HG02798 (cell line): Measurements from ENCODE around the gene STMN3.
"Not testable (repeated sequence)": the region's sequence is repeated elsewhere in the genome, so short reads cannot be mapped to it uniquely, and the experiment has no call there.

Source experiments
- ATAC-seq: cut with Tn5 transposase; IDR thresholded peaks from one replicate; pipeline ENCODE4 v1.9.1; 2021; ENCODE audit warnings: mild to moderate bottlenecking; ENCODE audit not compliant: unreplicated experiment, poor library complexity

The STMN3 gene

DNA sequence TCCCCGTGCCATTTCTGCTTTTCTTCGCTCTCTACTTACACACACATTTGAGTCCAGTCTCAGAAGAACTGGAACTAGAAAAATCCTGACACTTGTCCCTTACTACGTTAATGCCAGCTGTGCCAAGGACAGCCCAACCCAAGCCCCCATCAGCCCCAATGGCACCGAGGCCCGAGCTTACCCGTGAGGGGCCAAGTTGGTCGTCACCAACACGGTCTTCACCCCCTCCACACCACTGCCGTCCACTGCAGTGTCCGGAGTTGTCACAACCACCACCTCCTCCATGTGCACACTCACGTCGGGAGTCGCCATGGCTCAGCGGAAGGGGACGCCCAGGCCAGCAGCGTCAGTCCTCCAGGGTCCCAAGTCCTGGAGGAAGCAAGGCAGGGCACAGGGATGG is 34.1 kb downstream of the STMN3 start:
- no peak for ATAC-seq

DNA sequence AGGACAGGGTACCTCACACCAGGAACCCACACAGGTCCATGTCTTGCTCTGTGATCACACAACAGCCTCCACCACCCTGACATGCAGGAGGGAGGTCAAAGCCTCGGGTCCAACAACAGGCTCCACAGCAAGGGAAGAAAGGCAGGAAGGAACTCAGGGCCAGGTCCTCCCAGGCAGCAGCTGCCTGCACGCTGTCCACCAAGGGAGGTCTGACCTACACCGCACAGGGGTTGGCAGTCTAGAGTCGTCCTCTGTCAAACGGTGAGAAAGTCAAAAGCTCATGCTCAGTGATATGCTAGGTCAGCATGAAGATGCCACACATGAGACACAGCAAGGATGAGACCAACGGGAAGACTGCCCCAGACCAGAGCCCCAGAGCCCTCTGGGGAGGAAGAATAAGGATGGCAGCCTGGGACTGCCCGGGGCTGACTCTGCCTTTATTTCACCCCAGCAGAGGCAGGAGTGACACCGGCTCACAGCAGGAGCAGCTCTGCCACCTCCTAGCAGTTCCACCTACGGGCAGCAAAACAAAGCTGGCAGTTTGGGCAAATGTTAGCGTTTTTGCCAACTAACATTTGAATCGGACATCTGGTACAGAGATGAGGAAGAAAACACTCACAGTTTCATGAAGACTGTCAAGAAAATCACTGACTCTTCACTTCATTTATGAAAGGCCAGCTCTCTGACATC is 34.8 kb downstream of the STMN3 start:
- ATAC-seq: no peak

DNA sequence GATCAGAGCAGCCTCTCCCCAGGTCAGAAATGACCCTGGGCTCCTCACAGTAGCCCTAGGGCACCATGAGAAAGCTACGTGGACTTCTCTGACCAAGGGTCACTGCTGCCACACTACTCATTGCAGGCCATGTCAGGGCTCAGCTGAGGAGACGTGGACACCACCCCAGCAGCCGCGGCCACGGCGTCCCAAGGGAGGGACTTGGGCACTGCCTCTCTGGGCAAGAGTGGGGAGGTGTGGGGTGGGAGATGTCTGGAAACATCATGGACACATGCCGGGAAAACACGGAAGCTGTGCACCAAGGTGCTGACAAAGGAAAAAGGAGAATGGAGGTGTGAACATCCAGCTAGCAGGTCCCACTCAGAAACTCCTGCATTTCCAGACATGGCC is 35.4 kb downstream of the STMN3 start:
- ATAC-seq: no peak

DNA sequence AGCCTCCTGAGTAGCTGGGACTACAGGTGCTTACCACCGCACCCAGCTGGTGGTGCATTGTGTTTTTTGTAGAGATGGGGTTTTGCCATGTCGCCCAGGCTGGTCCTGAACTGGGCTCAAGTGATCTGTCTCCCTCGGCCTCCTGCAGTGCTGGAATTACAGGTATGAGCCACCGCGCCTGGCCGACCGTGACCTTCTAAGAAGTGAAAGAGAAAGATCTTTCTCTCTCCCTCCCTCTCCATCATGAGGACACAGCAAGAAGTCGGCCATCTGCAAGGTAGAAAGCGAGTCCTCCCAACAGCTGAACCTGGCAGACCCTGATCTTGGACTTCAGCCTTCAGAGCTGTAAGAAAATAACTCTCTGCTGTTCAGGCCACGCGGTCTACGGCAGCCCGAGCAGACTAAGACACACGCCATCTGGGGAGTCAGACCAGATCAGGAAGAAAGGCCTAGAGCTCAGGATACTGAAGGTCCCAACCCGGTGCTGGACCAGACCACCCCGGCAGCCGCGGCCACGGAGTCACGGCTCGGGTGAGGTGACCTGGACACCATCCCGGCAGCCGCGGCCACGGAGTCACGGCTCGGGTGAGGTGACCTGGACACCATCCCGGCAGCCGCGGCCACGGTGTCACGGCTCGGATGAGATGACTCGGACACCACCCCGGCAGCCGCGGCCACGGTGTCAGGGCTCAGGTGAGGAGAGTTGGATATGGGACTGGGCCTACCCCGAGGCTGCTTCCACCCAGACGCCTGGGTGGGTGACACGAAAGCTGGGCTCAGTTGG is 35.9 kb downstream of the STMN3 start:
- no peak for ATAC-seq

DNA sequence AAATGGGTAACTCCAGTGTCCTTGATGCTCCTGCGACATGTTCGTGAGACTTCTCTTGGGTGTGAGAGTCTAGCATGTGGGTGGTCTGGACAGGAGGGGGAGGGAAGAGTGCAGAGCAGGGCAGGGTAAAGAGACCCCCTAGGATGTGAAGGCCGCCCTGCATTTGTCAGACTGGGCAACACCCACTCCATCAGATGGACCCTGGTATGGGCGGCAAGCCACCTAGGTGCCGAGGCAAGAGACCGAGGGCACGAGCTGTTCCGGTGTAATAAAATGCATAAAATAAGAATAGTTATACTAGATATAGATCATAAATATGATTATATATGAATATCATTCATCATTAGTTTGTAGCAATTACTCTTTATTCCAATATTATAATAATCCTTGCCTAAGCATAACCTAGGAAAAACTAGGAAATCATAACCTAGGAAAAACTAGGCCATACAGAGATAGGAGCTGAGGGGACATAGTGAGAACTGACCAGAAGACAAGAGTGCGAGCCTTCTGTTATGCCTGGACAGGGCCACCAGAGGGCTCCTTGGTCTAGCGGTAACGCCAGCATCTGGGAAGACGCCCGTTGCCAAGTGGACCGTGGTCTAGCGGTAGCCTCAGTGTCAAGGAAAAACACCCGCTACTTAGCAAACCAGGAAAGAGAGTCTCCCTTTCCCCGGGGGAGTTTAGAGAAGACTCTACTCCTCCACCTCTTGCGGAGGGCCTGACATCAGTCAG is 39.2 kb downstream of the STMN3 start:
- ATAC-seq: not testable (repeated sequence)

DNA sequence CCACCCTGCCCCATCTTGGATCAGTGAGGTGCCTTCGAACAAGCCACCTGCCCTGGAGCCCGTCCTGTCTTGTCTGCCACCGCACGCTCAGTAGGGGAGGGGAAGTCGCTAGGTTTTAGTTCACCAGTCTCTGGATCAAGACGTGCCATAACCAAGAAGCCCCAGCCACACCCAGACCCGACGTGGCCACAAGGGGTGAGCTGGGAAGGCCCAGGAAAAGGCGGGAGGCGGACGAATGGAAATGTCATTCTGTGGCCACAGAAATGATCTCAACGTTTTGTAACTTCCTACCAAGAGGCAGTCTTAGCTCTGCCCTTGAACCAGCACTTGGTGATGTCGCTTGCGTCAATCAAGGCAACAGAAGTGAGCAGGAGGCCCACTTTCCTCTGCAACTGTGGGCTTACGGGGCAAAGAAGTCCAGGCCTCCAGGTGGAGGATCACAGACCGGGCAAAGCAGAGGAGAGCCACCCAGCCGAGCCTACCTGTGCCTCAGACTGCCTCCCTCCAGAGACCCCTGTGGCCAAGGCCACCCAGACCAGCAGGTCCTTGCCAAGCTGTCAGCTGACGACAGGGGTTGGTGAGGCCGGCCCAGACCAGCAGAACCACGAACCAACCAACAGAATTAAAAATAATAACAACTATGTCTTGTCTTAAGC is 40.8 kb downstream of the STMN3 start:
- ATAC-seq: no peak

DNA sequence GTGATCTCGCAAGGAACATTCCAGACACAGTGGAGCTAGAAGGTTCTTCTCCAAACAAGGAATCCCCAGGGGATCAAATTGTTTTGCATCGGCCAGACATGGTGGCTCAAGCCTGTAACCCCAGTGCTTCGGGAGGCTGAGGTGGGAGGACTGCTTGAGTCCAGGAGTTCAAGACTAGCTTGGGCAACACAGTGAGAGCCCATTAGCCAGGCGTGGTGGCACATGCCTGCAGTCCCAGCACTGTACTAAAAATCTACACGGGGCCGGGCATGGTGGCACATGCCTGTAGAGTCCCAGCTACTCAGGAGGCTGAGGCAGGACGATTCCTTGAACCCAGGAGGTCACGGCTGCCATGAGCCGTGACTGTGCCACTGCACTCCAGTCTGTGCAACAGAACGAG is 41.6 kb downstream of the STMN3 start:
- no peak for ATAC-seq

DNA sequence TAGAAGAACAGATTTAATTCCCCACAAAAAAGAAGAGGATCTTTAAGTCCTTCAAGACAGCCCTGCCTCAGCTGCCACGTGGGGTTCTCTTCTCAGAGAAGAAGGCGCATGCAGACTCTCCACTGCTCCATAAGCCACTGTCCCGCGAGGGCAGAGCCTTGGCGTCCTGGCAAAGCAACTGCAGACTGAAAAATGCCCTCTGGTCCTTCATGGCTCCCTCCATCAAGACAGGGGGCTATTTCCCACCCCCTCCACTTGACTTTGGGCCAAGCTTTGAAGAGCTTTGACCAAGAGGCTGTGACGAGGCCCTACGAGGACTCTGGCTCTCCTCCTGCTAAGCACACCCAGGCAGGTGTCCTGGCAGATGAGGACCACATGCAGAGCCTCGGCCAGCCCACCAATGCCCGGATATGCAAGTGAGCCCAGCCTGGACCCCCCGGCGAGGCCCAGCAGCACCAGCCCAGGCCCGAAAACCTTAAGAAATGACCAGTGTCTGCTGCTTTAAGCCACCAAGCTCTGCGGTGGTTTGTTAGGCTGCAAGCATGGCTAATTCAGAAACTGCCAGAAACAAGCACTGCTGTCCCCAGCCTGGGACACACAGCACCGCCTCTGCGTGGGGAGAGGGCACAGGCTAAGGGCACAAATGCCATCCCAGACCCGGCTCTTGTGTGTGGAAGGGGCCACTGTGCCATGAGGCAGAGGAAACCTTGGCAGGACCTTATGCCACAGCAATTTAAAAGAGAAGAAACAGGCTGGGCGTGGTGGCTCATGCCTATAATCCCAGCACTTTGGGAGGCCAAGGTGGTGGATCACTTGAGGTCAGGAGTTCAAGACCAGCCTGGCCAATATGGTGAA is 42.4 kb downstream of the STMN3 start:
- no peak for ATAC-seq

DNA sequence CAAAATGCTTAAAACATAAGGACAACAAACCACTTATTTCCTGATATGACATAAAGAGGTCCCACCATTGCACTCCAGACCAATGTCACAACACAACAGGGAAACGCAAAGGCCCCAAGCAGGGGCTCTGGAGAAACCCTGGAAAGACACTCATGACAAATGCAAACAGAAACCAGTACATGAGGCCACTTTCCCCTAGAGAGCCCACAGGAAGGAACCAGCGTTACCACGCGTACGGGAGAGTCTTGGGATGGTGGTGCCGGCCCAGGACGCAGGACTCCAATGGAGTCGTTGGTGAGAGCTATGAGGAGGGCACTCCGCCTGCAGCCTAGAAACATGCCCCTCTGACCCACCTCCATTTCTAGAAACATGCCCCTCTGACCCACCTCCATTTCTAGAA is 46.5 kb downstream of the STMN3 start:
- no peak for ATAC-seq

DNA sequence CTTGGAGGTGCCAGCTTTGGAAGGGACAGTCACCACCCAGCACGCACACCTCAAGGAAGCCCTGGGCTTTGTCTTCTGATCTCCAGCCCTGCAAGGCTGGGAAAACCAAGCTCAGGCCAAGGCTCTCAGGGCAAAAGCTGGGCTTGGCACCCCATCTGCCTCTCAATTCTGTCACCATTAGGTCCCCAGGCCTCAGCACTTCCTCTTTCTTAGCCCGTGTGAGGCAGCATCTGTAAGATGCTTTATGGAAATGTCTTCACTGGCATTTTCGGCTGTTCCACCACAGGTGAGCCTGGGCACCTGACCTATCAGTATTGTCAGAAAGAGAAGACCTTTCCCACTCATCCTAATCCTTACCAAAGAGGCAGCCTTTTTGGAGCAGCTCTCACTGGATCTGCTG is 50.9 kb downstream of the STMN3 start:
- ATAC-seq: no peak

DNA sequence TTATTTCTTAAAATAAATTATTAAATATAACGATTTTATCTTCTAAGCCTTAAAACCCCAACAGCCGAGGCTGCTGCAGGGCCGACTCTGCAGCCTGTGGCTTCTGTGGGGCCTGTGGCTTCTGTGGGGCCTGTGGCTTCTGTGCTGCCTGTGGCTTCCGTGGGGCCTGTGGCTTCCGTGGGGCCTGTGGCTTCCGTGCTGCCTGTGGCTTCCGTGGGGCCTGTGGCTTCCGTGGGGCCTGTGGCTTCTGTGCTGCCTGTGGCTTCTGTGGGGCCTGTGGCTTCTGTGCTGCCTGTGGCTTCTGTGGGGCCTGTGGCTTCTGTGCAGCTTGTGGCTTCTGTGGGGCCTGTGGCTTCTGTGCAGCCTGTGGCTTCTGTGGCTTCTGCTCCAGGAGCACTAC is 51.5 kb downstream of the STMN3 start:
- ATAC-seq: not testable (repeated sequence)

DNA sequence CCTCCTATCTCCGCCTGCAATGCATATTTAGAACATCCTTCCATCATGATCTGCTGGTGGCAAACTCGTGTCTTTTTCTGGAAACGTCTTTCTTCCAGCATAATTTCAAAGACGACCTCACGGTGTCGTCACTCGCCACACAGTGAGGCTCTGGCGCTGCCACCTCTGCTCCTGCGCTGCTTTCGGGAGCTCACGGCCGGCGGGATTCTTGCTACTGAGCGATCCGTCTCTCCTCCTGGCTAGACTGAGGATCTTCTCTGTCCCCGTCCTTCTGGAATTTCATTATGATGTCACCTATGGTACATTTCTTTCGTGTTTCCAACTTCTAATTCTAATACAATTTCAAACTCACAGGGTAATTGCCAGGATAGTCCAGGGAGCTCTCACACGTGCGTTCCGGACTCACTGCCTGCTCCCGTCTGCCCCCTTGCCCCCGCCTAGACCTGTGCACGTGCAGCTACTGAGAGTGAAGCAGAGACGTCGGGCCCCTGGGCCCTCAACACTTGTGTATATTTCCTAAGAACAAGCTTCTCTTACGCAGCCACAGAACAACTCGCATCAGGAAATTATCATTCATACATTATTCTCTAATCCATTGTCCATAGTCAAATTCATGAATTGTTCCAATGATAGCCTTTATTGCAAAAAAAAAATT is 53.7 kb downstream of the STMN3 start:
- no peak for ATAC-seq

DNA sequence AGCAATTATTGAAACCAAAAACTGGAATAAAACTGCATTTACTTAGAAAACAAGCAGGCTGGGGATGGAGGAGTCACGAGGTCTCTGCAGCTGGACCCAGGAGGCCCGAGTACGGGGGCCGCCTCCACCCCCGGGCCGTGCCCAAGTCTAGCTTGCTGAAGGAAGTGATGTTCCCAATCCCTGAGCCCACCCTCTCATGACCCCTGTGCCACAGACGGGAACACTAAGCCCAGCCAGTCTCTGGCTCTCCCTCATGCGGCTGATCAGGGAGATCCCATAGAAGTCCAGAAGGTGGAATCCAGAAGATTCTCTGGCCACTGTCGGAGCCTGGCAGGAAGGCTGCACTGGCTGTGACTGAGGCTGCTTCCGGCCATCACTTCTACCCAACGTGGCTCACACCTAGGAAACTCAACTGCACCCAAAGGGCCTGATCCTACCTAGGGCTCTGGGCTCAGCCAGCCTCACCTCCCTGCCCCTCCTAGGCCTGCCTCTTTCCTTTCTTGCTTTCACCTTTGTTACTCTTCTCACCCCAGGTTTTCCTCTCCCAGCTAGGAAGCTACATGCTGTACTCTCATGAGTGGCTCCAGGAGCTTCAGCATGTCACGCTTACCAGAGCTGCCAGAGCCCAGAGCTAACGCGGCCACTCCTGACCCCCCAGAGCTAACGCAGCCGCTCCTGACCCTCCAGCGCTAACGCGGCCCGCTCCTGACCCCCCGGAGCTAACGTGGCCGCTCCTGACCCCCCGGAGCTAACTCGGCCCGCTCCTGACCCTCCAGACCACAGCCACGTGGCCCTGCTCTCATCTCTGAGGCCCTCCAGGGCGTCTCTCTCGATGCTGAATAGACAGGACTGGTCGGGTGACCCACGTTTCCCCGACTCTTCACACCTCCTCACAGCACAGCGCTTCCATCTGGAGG is 54.5 kb downstream of the STMN3 start:
- no peak for ATAC-seq

DNA sequence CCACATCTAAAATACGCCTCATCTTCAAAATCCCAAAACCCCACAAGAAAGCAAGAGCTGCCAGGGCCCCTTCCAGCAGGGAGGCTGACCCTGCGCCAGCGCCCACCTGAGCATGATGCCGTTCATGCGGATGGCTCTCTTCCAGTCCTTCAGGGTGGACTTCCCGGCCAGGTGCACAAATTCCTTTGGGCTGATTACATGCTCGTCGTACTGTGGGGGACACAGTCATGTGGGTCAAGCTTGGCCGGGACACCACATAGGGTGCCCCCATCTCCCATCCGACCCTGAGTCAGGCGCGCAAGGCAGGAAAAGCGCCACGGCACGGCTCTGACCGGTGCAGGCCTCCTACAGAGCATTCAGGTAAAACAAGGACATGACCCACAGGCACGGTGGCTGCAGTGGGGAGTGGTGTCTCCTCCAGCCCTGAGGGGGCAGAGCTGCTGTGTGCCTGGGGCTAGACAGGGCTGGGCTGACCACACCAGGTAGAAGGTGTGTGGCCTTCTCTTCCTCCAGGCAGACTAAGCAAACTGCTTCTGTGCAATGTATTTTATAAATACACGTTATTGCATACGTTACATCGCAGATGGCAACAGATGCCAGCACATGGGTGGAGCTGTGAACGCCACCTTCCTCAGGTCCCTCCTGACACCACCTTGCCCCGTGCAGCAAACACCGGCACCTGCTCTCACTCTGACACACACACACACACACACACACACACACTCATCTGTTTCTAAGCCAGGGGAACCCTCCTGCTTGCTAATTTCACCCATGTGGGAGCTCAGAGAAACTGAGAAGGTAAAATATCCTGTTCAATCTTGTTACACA is 55.4 kb downstream of the STMN3 start:
- ATAC-seq: no peak

DNA sequence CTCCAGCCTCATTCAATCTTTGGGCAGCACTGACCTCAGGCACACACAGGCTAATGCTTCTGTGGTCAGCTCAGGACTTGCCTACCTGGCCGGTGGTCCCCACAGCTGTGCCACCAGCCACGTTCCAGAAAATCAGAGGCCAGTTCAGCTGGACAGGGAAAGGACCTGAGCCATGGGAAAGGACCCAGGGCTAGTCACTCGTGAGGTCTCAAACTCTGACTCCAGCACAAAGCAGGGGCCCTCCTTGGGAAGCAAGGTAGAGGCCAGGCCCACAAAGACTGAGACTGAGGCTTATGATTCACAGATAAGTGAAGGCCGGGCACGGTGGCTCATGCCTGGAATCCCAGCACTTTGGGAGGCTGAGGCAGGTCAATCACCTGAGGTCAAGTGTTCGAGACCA is 56.8 kb downstream of the STMN3 start:
- ATAC-seq: no peak

DNA sequence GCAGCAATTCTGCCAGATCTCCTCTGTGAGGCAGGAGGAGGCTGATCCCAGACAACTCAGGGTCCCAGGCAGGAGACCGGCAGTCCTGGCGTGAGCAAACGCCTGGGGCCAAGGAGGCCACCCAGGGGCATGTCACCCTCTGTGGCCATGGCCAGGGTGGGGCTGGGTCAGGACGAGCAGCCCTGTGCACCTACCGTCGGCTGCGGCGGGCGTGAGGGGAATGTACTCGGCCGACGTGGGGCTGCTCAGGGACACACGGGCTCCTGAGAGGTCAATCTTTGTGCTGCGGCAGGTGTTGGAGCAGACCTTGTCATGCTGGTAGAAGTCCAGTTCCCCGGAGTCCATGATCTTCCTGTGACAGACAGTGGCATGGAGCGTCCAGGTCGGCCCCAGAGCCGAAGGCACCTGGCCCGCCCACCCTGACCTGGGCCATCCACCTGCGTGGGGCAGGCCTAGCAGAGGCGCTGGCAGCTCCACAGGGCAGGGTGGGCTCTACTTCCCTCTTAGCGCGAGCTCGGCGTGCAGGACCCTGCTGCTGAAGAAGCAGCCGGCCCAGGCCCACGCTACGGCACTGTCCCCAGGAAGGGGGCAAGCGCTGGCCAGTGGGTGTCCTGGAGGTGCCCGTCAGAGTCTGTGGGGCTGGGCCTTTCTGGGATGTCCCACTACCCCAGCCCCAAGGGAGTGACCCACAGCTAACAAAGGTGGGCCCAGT is 57.7 kb downstream of the STMN3 start:
- ATAC-seq: no peak

DNA sequence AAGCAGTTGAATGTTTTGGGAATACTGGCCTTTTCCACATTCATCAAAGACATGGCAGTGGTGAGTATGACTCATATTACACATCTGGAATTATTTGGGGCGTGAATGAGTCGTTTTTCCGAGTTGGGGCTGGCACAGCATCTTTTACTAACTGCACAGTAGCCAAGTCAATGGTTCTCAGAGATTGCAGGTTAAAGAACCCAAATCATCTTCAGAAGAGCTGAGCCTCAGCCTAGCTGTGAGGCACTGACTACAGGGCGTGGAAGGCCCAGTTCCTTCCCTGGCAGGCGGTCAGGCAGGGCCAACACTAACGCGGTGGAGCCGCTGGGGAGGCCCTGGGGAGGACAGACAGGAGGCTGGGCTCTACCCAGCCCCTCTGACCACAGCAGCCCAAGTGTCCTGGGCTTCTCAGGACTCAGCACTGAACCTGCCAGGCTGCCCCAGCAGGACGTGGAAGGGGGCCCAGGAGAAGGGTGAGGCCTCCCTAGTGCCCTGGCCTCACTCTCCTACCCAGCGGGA is 59.1 kb downstream of the STMN3 start:
- ATAC-seq: no peak
